ENCODE measurements around the gene SLC7A8. TPM values are rescaled to one million over a fixed set of nuclear protein-coding genes. Genes with fewer than 3 reads are reported as not detected.

Gene SLC7A8
- total and polyA plus RNA-seq, 10 of the 15 experiments (the other 5 are each of a cell fraction or from before 2014, with no cell fraction given): 0.06 to 0.28 (median 0.21) TPM; not detected in 7

GRCh38 chr14:23141706-23142444, 41.6 kb downstream of the SLC7A8 start (continued):
- TF ChIP-seq PKNOX1 (IDR thresholded peaks at IDR 0.05) (no peak), MTA3 (IDR thresholded peaks at IDR 0.05; ENCODE audit: borderline replicate concordance, low read length) (no peak), SRF (IDR thresholded peaks at IDR 0.05; ENCODE audit: low read depth in 2 of 2, low read length in 2 of 2) (no peak), FOXM1 (IDR thresholded peaks at IDR 0.05; ENCODE audit: low read depth, low read length) (no peak), PML (IDR thresholded peaks at IDR 0.05; ENCODE audit: low read length) (no peak), YBX1 (IDR thresholded peaks at IDR 0.05) (no peak), ZBED1 (IDR thresholded peaks at IDR 0.05; ENCODE audit: borderline replicate concordance) (no peak)
- TF ChIP-seq, protein P1, sequence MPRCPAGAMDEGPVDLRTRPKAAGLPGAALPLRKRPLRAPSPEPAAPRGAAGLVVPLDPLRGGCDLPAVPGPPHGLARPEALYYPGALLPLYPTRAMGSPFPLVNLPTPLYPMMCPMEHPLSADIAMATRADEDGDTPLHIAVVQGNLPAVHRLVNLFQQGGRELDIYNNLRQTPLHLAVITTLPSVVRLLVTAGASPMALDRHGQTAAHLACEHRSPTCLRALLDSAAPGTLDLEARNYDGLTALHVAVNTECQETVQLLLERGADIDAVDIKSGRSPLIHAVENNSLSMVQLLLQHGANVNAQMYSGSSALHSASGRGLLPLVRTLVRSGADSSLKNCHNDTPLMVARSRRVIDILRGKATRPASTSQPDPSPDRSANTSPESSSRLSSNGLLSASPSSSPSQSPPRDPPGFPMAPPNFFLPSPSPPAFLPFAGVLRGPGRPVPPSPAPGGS (IDR thresholded peaks at IDR 0.05; ENCODE audit: borderline replicate concordance, insufficient read depth, low read depth, low read length, poor library complexity, severe bottlenecking): no peak

DNA sequence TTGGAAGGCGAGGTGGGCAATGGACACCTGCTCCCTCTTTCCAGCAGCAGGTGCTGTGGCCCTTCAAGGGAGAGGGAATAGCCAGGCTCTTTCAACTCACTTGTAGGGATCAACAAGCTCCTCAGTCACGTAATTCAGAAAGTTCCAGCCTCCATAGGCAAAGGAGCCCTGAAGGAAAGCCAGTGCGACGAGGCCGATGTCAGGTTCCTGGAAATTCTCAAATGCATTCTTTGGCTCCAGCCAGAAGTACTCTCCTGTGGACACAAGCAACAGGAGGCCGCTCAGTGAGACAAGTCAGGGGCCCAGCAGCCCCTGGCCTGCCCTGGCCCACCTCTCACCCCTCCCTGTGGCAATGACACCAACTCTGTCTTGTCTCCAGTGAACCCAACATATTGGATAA, 43.1 kb downstream of the SLC7A8 start:
- RAD21 ChIA-PET (ENCODE audit: unreplicated experiment): no interaction called here
- WGBS (ENCODE audit: insufficient coverage, insufficient replicate concordance, low lambda C conversion rate, missing lambda C conversion rate): 45% methylated on average over 6 of the region's 6 CpGs
- TF ChIP-seq PBX3 (IDR thresholded peaks at IDR 0.05; ENCODE audit: insufficient replicate concordance, low read depth, low read length) (no peak), ATF7 (IDR thresholded peaks at IDR 0.05; ENCODE audit: low read depth) (no peak), RUNX3 (IDR thresholded peaks at IDR 0.05; ENCODE audit: low read length) (no peak), NR2F1 (conservative IDR thresholded peaks at IDR 0.05) (no peak), FOXK2 (IDR thresholded peaks at IDR 0.05) (no peak)
- TF ChIP-seq, protein P2, sequence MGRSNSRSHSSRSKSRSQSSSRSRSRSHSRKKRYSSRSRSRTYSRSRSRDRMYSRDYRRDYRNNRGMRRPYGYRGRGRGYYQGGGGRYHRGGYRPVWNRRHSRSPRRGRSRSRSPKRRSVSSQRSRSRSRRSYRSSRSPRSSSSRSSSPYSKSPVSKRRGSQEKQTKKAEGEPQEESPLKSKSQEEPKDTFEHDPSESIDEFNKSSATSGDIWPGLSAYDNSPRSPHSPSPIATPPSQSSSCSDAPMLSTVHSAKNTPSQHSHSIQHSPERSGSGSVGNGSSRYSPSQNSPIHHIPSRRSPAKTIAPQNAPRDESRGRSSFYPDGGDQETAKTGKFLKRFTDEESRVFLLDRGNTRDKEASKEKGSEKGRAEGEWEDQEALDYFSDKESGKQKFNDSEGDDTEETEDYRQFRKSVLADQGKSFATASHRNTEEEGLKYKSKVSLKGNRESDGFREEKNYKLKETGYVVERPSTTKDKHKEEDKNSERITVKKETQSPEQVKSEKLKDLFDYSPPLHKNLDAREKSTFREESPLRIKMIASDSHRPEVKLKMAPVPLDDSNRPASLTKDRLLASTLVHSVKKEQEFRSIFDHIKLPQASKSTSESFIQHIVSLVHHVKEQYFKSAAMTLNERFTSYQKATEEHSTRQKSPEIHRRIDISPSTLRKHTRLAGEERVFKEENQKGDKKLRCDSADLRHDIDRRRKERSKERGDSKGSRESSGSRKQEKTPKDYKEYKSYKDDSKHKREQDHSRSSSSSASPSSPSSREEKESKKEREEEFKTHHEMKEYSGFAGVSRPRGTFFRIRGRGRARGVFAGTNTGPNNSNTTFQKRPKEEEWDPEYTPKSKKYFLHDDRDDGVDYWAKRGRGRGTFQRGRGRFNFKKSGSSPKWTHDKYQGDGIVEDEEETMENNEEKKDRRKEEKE (IDR thresholded peaks at IDR 0.05): no peak

More for the DNA sequence above, 43.1 kb downstream of the SLC7A8 start:
- Histone ChIP-seq H3K4me1 (ENCODE audit: control insufficient read depth, insufficient read depth, low read length) (no peaks in the 10 kb centered on the region), H3K27ac (ENCODE audit: control insufficient read depth, insufficient read depth) (no peak overlapping the region), H3K9me3 (replicated peaks; ENCODE audit: control insufficient read depth, insufficient read depth, low read length) (no peaks in the 10 kb centered on the region), H4K20me1 (ENCODE audit: control insufficient read depth, insufficient read depth) (no peaks in the 10 kb centered on the region), H3K9ac (ENCODE audit: control insufficient read depth, insufficient read depth, low read length) (no peak overlapping the region), H2AFZ (ENCODE audit: control insufficient read depth, low read depth, low read length) (no peak overlapping the region), H3K79me2 (ENCODE audit: control insufficient read depth, insufficient read depth, low read length) (no peaks in the 10 kb centered on the region), H3K4me2 (ENCODE audit: control insufficient read depth, insufficient read depth) (no peak overlapping the region), H3K27me3 (replicated peaks in 1 of 2; ENCODE audit: control insufficient read depth in 2 of 2, insufficient read depth in 2 of 2, low read length in 1 of 2) (peaks cover 3% of the 10 kb centered on the region in 2 experiments; a peak in 3 of 4 replicates), H3K4me3 (no peak overlapping the region), H3K36me3 (ENCODE audit: control insufficient read depth in 2 of 2, insufficient read depth in 2 of 2, low read length in 1 of 2) (no peaks in the 10 kb centered on the region)
- FAIRE-seq (no peak), ATAC-seq (no peak), DNase-seq (ENCODE audit: low read depth, low spot score) (no peak)
- POLR2A ChIA-PET: no interaction called here
- intact Hi-C loops (cut with micrococcal nuclease; ENCODE audit: unreplicated experiment): no loop called here
- BruUV-seq (replicated peaks): no TSS peak
- CTCF ChIA-PET: no interaction called here
- SMC1A ChIA-PET (ENCODE audit: uncharacterized antibody, unreplicated experiment): no interaction called here
- in situ Hi-C loops (cut with MboI): no loop called here

Data from GM12878 (cell line).